GM19324 (cell line): Measurements from ENCODE around the gene ZC3H12D.
"Not testable (repeated sequence)": the region's sequence is repeated elsewhere in the genome, so short reads cannot be mapped to it uniquely, and the experiment has no call there.

Experiments
- ATAC-seq: cut with Tn5 transposase; IDR thresholded peaks from one replicate; pipeline ENCODE4 v1.9.1; 2021; ENCODE audit warnings: mild to moderate bottlenecking, moderate library complexity; ENCODE audit not compliant: unreplicated experiment, low FRiP score

ZC3H12D gene

DNA sequence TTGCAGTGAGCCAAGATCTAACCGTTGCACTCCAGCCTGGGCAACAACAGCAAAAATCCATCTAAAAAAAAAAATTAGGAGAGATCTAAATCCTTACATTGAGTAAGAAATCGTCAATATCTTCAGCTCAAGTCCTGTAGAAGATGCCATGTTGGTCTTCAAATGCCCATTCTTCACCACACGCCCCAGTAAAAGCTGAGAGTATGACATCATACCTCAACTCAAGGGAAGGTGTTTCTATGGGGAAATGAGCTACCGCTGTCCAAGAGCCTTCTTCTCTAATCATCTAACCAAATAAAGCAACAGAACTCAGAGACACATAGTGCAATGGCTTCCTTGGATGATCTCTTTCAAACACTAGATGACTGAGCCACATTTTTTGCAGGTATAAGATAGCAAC, 2.5 kb upstream of the ZC3H12D start:
- ATAC-seq = no peak

DNA sequence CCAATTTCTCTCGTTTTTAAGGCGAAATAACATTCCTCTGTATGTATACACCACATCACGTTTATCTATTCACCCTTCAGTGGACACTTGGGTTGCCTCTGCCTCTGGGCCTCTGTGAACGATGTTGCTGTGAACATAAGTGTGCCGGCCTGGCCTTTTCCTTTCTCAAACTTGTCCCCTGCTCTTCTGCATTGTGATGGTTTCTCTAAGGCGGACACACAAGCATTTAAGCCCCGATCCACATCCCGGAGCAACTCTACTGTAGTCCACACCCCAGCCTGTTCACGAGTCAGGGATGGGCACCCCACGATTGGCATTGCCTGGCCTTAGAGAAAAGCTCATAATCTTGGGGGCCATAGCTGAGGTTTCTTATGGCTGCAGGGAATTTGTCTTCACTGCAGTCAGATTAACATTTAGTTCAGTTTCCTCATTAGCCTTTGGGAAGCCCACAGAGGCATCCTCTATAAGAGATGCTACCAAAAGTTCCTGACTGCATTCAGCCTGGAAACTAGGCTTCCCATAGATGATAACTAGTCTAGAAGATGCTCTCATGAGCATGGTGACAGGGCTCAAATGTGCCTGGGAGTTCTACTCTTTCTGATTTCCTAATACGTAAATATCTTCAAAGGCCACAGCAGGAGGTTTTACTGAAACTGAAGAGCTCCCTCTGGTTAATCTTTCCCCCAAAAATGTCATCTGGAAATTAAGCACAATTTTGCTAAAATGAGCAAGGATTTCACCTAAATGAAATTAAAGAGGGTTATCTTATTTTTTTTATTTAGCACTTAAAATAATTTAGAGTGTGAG, 762 bp downstream of the ZC3H12D start:
- ATAC-seq = no peak

DNA sequence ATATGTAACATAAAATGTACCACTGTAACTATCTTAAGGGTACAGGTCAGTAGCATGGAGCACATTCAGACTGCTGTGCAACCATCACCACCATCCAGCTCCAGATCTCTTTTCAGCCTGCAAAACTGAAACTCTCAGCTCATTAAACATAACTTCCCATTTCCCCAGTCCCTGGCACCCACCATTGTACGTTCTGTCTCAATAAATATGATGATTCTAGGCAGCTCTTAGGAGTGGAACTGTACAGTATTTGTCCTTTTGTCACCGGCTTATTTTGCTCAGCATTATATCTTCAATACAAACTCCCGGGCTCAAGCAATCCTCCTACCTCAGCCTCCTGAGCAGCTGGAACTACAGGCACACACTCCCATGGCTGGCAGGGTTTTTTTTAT, 1.5 kb downstream of the ZC3H12D start:
- ATAC-seq = no peak

DNA sequence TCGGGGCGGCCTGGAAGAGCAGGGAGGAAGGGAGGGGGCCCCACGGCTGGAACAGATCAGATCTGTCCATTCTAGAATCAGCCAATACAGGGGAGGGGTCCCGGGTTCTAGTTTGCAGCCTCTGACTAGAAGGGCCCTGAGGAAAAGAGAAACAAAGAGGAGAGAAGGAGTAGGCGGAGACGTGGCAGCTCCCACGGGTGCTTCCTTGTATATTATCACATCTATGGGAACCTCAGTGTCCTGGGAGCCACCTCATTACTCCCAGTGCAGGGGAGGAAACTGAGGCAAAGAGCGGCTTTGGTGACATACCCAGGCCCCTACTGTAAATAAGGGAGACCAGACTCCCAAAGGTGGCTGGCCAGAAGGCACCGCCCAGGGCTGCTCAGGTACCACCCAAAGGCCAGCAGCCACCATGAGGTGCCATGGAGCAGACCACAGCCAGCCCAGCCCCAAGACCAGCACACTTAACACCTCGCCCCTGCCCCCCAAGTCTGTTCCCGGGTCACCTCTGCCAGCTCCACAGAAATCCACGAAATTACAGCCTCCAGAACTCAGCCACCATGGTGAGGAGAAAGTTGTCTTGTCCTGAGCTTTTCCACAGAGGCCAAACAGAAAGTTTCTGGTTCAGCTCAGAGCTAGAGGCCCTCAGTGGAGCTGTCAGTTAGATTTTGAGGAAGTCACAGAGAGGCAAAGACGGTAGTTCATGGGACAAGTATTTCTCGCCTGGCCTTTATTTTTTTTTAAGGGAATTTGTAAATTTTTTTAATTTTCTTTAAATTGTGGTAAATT, 2.1 kb downstream of the ZC3H12D start:
- ATAC-seq = no peak

DNA sequence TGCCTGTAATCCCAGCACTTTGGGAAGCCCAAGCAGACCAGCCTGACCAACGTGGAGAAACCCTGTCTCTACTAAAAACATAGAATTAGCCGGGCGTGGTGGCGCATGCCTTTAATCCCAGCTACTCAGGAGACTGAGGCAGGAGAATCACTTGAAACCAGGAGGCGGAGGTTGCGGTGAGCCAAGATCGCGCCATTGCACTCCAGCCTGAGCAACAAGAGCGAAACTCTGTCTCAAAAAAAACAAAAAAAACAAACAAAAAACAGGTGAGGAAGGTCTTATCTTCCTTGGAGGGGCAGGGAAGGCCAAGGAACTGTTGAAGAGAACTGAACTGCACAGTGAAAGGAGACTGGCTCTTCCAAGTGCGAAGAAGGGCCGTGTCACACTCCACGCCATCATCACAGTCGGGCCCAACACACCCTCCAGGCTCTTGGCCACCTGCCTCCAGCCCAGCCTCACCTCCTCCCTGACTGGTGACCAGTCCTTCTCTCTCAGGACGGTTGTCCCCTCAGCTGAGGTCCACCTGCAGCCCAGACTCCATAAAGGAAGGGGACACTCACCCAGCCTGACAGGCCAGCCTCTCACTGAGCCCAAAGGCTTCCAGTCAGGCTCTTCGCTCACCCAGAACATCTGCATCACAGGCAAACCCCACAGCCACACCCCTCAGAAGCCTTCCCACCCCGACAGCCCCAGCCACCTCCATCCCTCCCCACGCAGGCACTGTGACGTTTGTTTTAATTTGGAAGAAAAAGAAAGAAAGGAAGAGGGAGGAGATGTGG, 4.1 kb downstream of the ZC3H12D start:
- ATAC-seq = no peak

DNA sequence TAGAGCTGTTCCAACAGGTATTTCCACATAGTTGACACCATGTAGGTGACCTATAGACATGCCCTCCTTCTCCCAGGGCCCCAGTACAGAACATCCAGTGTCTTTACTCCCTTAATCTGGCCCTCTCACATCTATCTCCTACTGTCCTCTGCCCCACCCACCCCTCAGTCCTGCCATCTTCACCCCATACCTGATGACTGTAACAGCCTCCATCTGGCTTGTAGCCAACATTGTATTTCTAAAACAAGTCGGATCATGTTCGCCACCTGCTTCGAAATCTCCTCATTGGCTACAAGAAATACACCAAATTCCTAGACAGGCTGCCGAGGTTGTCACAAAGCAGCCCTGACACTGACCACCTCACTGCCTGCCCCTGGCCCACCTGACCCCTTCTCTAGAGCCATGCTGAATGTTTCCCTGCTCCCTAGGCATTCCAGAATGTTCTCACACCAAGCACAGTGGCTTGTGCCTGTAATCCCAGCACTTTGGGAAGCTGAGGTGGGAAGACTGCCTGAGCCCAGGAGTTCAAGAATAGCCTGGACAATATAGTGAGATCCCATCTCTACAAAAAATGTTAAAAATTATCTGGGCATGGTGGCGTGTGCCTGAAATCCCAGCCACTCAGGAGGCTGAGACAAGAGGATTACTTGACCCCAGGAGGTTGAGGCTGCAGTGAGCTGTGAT, 6.0 kb downstream of the ZC3H12D start:
- no peak for ATAC-seq

DNA sequence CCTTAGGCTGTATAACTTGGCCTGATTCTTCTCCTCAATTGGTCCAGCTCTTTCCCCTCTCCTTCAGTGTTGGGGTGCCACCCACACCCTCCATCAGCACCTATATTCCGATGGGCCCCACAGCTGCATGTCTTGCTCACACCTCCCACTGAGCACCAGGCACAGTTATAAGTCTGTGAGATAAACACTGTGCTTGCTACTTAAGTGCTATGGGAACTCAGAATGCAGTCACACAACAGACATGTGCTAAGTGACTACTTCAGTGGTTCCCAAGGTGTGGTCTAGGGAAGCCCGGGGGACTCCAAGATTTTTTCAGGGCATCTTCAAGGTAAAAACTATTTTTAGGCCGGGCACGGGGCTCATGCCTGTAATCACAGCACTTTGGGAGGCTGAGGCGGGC, 7.3 kb downstream of the ZC3H12D start:
- no peak for ATAC-seq

DNA sequence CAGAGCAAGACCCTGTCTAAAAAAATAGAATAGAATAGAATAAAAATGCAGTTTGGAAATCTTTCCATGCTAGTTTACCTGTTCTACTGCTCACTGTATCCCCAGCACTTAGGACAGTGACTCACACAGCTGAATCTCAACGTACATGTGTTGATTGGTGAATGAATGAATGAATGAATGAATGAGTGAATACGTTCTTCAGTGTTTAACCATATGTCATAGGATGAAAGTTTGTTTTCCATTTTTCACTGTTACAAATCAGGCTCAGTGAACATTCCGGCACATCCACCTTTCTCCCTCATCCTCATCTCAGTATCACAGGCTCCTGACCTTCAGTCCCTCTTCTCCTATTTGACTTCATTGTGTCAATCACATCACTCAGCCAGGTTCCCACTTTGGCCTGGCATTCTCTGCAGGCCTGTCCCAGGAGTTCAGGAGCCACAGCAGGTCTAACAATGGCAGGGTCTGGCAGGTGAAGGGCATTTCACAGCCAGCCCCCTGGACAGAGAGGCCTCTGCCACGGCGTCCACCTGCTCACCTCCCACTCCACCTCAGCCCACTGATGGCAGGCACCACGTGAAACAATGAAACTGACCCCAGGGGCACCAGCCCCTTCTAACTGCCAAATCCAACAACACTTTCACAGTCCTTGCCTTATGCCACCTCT, 7.9 kb downstream of the ZC3H12D start:
- ATAC-seq = no peak

DNA sequence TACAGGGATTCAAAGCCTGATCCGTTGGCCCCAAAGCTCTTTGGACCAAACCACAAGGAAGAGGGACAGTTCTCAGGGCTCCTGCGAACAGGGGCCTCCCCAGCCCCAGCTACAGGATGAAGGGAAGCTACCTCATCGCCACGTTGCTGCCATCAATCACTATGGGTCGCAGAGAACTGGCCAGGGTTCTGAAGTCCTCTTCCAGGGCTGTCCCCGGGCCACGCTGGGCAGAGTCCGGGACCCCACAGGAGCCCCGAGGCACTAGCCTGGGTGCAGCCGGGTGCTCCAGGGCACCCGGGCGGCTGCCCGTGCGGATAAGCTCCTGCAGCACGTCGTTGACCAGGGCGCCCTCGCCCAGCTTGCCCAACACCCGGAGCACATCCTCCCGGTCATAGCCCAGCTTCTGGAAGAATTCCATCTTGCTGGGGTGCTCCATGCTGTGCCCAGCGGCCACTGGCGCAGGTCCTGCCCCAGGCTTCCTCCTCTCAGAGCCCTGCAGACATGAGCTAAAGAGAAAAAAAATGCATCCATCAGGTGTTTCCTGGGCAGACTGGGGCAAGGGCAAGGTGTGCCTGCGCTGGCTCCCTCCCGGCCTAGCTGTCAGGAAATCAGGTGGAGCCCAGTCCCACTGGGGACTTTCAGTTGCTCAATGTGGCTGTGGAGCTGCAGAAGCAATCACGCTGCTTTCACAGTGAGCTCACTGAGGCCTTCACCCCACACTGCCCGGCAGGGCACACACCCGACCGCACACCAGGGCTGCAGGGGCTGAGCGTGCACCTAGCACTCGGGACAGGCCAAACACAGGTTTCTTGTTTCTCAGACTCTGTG, 10.5 kb downstream of the ZC3H12D start:
- ATAC-seq = peak; percentile 44

DNA sequence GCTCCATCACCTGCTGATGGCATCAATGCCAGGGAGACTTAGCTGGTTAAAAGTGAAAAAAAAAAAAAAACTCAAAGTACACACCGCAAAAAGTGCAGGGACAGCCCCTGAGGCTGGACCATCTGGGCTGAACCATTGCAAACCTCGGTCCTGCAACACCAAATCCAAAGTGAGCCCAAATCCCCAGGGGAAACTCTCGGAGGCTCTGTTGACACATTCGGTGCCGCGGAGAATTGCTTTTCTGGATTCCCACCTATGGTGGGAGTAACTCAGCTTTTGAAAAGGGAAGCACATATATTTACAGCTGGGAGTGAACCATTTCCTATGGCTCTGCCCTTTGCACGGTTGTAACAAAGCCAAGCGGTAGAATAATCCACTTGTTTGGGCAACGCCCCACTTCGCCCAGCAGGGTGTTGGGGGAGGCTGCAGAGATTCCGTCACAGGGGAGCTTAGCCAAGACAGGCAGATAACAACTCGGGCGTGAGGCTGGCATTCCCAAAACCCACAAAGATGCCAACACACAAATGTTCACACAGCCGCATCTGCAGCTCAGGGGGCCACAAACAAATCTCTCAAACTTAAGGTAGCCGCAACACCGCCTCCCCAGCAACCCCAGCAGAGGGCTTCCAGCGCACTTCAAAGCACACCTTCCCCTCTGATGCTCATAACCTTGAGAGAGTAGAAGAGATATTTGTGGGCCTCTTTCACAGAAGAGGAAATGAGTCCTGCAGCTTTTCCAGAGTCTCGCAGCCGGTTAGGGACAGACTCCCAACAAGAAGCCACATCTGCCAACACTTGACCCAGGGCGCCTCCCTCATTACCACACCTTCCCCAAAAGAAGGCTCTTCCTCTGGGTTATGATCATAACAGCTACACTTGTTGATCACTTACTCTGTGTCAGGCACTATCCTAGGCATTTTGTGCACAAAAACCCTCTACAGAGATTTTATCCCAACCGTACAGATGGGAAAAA, 11.4 kb downstream of the ZC3H12D start:
- ATAC-seq = no peak

DNA sequence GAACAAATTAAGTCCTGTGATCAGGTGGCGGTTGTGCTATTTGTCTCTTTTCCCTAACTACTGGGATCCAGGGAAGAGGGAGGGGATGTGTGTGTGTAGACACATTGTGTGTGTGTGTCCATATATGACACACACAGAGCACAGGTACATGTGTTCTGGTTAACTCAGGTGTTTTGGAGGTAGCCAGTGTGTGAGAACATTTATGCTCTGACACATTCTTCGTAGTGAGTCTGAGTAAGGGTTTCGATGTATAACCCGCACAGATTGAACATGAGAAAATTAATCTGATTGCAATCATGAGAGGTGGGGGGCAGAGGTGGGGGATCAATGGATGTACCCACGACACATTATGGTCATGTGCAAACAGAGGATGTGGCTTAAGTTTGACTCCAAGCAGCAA, 12.6 kb downstream of the ZC3H12D start:
- no peak for ATAC-seq

DNA sequence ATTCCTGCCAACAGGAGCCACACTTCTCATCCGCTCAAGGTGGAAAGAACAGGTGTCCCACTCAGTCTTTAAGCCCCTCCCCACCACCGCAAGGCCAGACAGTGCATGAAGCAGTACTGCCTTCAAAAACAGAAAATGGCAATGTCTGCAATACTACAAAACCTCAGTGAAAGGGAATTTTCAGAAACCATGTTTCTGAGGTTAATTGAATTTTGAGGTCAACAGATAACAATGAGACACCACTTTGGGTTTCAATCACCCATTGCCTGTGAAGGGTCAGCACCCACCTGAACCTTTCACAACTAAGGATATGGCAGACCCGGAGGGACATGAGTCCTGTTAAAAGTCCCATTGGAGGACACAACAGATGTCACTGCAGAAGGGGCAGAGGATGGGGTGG, 13.0 kb downstream of the ZC3H12D start:
- no peak for ATAC-seq

DNA sequence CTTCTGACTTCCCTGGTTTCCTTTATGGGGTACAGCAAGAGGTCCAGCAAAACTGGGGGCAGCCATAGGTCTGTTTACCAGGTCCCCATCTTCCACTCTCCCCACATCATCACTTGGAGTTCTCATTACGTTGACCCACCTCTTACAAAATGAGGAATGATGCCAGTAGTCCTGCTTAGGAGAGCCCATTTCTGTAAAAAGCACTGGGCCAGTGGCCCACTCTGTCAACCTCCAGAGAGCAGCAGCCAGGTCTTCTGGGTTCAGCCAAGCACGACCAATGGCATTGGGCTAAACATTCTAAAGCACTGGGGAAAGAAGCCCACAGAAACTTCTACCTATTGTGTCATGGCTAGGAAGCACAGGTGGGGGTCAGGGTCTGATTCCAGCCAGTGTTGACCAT, 13.9 kb downstream of the ZC3H12D start:
- ATAC-seq = no peak

DNA sequence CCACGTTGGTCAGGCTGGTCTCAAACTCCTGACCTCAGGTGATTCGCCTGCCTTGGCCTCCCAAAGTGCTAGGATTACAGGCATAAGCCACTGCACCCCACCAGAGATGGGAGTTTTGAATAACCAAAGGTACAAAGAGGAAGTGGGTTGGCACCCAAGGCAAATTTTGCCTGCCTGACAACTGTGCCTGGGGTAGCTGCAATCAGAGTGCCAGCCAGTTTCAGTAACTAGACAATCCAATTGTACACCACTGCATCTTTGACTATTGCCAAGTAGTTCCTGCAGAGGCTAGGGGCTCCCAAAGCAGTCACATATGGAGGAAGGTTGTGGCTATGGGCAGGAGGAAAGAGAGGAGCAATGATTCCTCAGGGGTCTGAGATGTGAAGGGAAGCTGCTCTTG, 16.6 kb downstream of the ZC3H12D start:
- ATAC-seq = peak; percentile 55

DNA sequence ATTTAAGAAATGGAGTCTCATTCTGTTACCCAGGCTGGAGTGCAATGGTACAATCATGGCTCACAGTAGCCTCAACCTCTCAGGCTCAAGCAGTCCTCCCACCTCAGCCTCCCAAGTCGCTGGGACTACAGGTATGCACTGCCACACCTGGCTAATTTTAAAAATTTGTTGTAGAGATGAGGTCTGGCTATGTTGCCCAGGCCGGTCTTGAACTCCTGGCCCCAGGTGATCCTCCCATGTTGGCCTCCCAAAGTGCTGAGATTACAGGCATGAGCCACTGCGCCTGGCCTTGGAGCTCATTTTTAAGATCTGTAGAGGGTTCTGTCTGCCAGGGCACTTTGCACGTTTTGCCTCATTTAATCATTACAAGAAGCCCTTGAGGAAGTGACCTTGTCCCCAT, 17.5 kb downstream of the ZC3H12D start:
- no peak for ATAC-seq

DNA sequence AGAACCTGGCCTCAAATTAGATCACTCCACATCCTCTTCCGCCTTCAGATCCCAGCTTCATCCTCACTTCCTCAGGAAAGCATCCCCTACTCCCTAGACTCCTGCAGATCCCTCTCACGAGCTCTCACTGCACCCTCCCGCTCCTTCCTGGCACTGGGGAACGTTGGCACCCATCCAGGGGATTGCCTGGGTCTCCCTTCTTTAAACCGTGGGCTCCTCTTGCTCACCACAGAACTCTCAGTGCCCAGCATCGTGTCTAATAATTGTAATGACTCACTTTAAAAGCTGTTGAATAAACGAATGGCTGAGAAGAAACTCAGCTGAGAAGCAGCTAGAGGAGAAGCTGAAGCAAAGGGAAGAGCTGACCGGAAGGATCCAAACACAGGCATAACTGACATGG, 20.4 kb downstream of the ZC3H12D start:
- no peak for ATAC-seq

DNA sequence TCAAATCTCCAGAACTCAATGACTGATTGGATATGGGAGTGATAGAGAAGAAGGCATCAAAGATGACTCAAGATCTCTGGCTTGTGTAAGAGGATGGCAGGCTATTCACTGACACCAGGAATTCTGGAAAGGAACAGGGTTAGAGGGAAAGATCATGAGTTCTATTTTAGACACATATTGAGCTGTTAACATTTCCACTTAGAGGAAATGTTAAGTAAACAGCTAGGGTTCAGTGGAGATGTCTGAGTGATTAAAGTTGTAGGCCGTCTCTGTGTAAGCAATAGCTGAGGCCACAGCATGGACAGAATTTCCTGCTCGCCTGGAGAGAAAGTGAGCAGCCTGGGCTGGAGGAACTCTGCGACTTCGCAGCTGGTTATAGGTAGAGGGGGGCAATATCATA, 21.0 kb downstream of the ZC3H12D start:
- no peak for ATAC-seq

DNA sequence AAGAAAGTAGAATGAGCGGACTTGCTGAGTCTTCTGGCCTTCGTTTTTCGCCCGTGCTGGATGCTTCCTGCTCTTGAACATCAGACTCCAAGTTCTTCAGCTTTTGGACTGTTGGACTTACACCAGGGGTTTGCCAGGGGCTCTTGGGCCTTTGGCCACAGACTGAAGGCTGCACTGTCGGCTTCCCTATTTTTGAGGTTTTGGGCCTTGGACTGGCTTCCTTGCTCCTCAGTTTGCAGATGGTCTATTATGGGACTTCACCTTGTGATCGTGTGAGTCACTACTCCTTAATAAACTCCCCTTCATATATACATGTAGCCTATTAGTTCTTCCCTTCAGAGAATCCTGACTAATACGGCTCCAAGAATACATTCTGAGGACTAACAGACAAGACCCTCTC, 22.1 kb downstream of the ZC3H12D start:
- not testable (repeated sequence) for ATAC-seq
